ENCODE results near the gene NGFR. TPM values are rescaled to one million over a fixed set of nuclear protein-coding genes. Genes with fewer than 3 reads are reported as not detected.

Gene NGFR
- total RNA-seq, 1 experiment from 2014 or later: 1.6 TPM

- H3K4me1 ChIP-seq (ENCODE audit: control insufficient read depth, insufficient read depth, low read length): peaks cover 13% of the 10 kb centered on the region
- CTCF ChIA-PET: interaction anchor here (0.5 to 1.1 kb wide), 5 partner anchors 19 to 392 kb away, joined by 3 to 4 read pairs (median 3); no protein-coding TSS in a partner anchor
- no TSS peak for BruUV-seq (replicated peaks)
- H3K27ac ChIP-seq (ENCODE audit: low read length): no peak overlapping the region
- H3K9me3 ChIP-seq (ENCODE audit: control insufficient read depth, insufficient read depth, low read depth, low read length): no peaks in the 10 kb centered on the region
- TF ChIP-seq POLR2AphosphoS5 (IDR thresholded peaks at IDR 0.05; ENCODE audit: low read depth, low read length) (no peak), REST (IDR thresholded peaks at IDR 0.05; ENCODE audit: insufficient read depth in 1 of 2, low read depth in 2 of 2, low read length in 1 of 2) (no peak), SIN3A (IDR thresholded peaks at IDR 0.05; ENCODE audit: borderline replicate concordance, insufficient read depth, low read depth, low read length) (no peak), TCF7L2 (IDR thresholded peaks at IDR 0.05; ENCODE audit: low read depth, low read length) (no peak)
- TF ChIP-seq, protein P1, sequence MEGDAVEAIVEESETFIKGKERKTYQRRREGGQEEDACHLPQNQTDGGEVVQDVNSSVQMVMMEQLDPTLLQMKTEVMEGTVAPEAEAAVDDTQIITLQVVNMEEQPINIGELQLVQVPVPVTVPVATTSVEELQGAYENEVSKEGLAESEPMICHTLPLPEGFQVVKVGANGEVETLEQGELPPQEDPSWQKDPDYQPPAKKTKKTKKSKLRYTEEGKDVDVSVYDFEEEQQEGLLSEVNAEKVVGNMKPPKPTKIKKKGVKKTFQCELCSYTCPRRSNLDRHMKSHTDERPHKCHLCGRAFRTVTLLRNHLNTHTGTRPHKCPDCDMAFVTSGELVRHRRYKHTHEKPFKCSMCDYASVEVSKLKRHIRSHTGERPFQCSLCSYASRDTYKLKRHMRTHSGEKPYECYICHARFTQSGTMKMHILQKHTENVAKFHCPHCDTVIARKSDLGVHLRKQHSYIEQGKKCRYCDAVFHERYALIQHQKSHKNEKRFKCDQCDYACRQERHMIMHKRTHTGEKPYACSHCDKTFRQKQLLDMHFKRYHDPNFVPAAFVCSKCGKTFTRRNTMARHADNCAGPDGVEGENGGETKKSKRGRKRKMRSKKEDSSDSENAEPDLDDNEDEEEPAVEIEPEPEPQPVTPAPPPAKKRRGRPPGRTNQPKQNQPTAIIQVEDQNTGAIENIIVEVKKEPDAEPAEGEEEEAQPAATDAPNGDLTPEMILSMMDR (IDR thresholded peaks at IDR 0.05): no peak
- in situ Hi-C loops (cut with HindIII; ENCODE audit: low pct_unique_long_range_greater_than_20kb, low sequenced_read_pairs): no loop called here
- DNase-seq (ENCODE audit: low read depth, low spot score) (no peak), ATAC-seq (no peak)
- POLR2A ChIA-PET: no interaction called here
- no peaks in the 10 kb centered on the region for H3K36me3 ChIP-seq (ENCODE audit: control insufficient read depth, insufficient read depth, low read length)
- peaks cover 26% of the 10 kb centered on the region for H3K27me3 ChIP-seq (ENCODE audit: control insufficient read depth, insufficient read depth, low read length)
- peak overlapping the region; percentile 41 to 51 for H3K4me3 ChIP-seq (ENCODE audit: low read depth in 2 of 2, low read length in 2 of 2)
- intact Hi-C loops (cut with micrococcal nuclease; ENCODE audit: unreplicated experiment): loop anchor here (5.0 kb wide), 1 partner anchor 55 kb away; no protein-coding TSS in a partner anchor
These were observed 1.7 kb downstream of the NGFR start for GRCh38 chr17:49496867-49497147.

DNA sequence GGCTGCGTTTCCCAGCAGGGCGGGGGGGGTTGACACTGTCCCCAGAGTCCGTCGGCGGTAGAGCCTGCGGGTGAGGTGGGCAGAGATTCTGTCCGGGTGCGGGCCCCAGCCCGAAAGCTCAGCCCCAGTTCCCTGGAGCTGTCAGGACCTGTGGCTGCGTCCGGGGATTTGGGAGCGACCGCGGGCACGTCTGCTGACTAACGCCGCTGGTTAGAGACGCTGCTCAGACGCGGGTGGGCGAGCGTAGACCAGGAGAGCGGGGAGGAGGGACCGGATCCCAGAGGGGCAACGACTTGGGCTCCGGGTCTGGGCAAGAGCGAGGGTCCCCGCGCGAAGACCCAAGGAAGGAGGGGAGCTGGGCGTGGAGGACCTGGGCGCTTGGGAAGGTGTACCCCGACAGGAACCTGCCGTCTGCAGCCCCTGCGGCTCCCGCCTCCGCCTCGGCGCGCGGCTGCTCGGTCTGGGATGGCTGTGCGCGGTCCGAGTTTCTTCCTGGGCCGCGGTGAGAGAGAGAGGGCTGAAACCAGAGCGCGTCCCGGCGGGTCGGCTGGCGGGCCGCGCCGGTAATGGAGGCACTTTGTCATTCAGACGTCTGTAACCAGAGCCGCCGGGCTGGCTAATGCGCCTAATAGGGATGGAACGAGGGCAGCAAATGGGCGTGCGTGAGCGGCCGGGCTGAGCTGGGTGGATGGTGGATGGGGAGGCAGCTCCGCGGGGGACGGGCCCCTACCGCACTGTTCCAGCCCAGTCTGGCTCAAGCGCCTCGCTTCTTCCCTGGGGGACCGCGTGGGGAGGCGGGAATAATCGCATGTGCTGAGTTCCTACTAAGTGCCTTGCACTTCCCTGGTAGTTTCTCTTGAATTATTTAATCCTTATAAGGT, 2.3 kb downstream of the NGFR start:
- in situ Hi-C loops (cut with HindIII; ENCODE audit: low pct_unique_long_range_greater_than_20kb, low sequenced_read_pairs): no loop called here
- BruUV-seq (replicated peaks): no TSS peak
- POLR2A ChIA-PET: no interaction called here
- Histone ChIP-seq H3K27me3 (ENCODE audit: control insufficient read depth, insufficient read depth, low read length) (peaks cover 26% of the 10 kb centered on the region), H3K27ac (ENCODE audit: low read length) (no peak overlapping the region), H3K36me3 (ENCODE audit: control insufficient read depth, insufficient read depth, low read length) (no peaks in the 10 kb centered on the region), H3K4me3 (ENCODE audit: low read depth in 2 of 2, low read length in 2 of 2) (peak overlapping the region; percentile 41 to 51), H3K4me1 (ENCODE audit: control insufficient read depth, insufficient read depth, low read length) (peaks cover 13% of the 10 kb centered on the region), H3K9me3 (ENCODE audit: control insufficient read depth, insufficient read depth, low read depth, low read length) (no peaks in the 10 kb centered on the region)
- CTCF ChIA-PET: interaction anchor here (0.5 to 1.1 kb wide), 7 partner anchors 10 to 495 kb away, joined by 3 to 4 read pairs (median 3); no protein-coding TSS in a partner anchor
- no peak for TF ChIP-seq SIN3A (IDR thresholded peaks at IDR 0.05; ENCODE audit: borderline replicate concordance, insufficient read depth, low read depth, low read length)
- TF ChIP-seq, protein P1 (IDR thresholded peaks at IDR 0.05): no peak
- TF ChIP-seq POLR2AphosphoS5 (IDR thresholded peaks at IDR 0.05; ENCODE audit: low read depth, low read length): no peak
- no peak for TF ChIP-seq REST (IDR thresholded peaks at IDR 0.05; ENCODE audit: insufficient read depth in 1 of 2, low read depth in 2 of 2, low read length in 1 of 2)
- TF ChIP-seq TCF7L2 (IDR thresholded peaks at IDR 0.05; ENCODE audit: low read depth, low read length): no peak
- ATAC-seq (peak; percentile 44), DNase-seq (ENCODE audit: low read depth, low spot score) (no peak)
- intact Hi-C loops (cut with micrococcal nuclease; ENCODE audit: unreplicated experiment): loop anchor here (5.0 kb wide), 1 partner anchor 55 kb away; no protein-coding TSS in a partner anchor
